ENCODE data around the gene NOL6. TPM values are rescaled to one million over a fixed set of nuclear protein-coding genes. Genes with fewer than 3 reads are reported as not detected.

NOL6 gene
- total RNA-seq, 4 donors from 2014 or later = 25.7 to 37.2 (median 27.9) TPM

DNA sequence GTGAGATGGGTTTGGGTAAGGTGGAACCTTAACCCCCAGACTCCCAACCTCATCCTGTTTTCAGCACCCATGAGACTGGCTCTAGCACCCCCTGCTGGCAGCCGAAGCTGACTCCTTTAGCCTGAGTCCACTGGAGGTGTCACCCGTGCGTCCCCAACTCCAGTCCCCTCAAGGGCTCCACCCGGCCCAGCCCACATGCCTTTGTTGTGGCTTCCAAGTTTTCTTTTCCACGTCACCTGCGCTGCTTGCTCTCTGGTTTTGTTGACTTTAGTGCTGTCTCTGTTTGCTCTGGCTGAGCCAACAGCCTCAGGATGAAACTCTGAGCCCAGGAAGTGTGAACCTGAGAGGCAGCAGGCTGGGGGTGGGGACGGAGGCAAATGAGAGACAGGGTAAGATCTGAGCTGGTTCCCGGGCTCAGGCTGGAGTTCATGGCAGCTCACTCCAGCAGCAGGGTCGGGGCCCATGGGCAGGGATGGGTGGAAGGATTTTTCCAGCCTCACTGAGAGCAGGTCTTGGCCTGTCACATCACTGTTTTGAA, 58.2 kb downstream of the NOL6 start:
- Histone ChIP-seq H3K9me3 (no peaks in the 10 kb centered on the region), H3K4me3 (no peak overlapping the region), H3K27ac (no peak overlapping the region), H3K27me3 (no peaks in the 10 kb centered on the region), H3K4me1 (peaks cover 0 to 7% (median 0%) of the 10 kb centered on the region in 4 donors), H3K36me3 (no peaks in the 10 kb centered on the region)
- no peak for TF ChIP-seq POLR2A (IDR thresholded peaks at IDR 0.05)
- TF ChIP-seq EP300 (IDR thresholded peaks at IDR 0.05) = no peak
- TF ChIP-seq, protein P1, sequence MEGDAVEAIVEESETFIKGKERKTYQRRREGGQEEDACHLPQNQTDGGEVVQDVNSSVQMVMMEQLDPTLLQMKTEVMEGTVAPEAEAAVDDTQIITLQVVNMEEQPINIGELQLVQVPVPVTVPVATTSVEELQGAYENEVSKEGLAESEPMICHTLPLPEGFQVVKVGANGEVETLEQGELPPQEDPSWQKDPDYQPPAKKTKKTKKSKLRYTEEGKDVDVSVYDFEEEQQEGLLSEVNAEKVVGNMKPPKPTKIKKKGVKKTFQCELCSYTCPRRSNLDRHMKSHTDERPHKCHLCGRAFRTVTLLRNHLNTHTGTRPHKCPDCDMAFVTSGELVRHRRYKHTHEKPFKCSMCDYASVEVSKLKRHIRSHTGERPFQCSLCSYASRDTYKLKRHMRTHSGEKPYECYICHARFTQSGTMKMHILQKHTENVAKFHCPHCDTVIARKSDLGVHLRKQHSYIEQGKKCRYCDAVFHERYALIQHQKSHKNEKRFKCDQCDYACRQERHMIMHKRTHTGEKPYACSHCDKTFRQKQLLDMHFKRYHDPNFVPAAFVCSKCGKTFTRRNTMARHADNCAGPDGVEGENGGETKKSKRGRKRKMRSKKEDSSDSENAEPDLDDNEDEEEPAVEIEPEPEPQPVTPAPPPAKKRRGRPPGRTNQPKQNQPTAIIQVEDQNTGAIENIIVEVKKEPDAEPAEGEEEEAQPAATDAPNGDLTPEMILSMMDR (IDR thresholded peaks at IDR 0.05) = peak; percentile 40 to 73 (median 58)
- WGBS, 2 donors = 25 to 29% methylated on average over 9 of the region's 9 CpGs
- DNase-seq (ENCODE audit: low spot score in 2 of 2) = peak; percentile 28 to 76

DNA sequence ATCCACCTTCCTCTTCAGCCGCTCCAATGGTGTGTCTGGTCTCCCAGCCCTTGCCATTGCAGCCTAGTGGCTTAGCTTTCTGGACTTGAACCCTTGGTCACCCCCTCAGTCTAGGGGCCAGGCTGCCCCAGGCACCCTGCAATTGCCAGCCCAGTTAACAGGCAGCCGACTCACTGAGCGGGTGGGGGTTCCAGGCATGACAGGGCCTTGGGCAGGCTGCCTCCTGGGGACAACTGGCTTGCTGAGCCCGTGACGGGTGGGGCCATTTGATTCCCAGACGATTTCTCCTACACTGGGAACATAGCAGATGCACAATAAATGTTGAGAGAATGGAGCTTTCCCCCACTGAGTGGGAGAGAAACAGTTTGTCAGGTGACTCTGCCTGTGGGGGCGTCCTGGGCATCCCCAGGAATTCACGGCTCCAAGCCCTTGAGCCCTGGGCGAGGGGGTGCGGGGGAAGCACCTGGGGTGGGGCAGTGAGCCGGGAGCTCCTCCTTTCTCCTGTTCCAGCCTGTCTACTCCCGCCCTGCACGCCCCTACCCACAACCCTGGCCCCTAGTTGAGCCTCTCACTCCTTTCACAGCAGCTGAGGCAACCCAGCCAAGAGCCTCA, 58.7 kb downstream of the NOL6 start:
- WGBS, 2 donors = 53 to 62% methylated on average over 10 to 12 of the region's 13 CpGs
- Histone ChIP-seq H3K36me3 (no peaks in the 10 kb centered on the region), H3K4me3 (no peak overlapping the region), H3K9me3 (no peaks in the 10 kb centered on the region), H3K27me3 (no peaks in the 10 kb centered on the region), H3K27ac (no peak overlapping the region), H3K4me1 (peaks cover 0 to 7% (median 0%) of the 10 kb centered on the region in 4 donors)
- no peak for DNase-seq (ENCODE audit: low spot score in 2 of 2)
- no peak for TF ChIP-seq POLR2A (IDR thresholded peaks at IDR 0.05)
- TF ChIP-seq, protein P1 (IDR thresholded peaks at IDR 0.05) = no peak
- TF ChIP-seq EP300 (IDR thresholded peaks at IDR 0.05) = no peak

- Histone ChIP-seq H3K27ac (no peak overlapping the region), H3K36me3 (no peaks in the 10 kb centered on the region), H3K9me3 (no peaks in the 10 kb centered on the region), H3K4me1 (peaks cover 0 to 7% (median 0%) of the 10 kb centered on the region in 4 donors), H3K4me3 (no peak overlapping the region), H3K27me3 (no peaks in the 10 kb centered on the region)
- 64 to 67% methylated on average over 3 of the region's 3 CpGs for WGBS, 2 donors
- no peak for DNase-seq (ENCODE audit: low spot score in 2 of 2)
- TF ChIP-seq, protein P1 (IDR thresholded peaks at IDR 0.05) = no peak
- TF ChIP-seq EP300 (IDR thresholded peaks at IDR 0.05) (no peak), POLR2A (IDR thresholded peaks at IDR 0.05) (no peak)
These were observed 59.5 kb downstream of the NOL6 start for GRCh38 chr9:33414268-33414667.

Small RNA genes lying within 50 kb of the gene (small RNA-seq; reads per million reads assigned to genes)
- gene AL356218.2 (not detected), gene MIR6851 (not detected)

Other genes with a start within 250 kb of the NOL6 start
- not detected for gene SPINK4, start 233.8 kb downstream of the NOL6 start, total RNA-seq
- 100 to 1,000 TPM; 108 to 134 (median 123) TPM for gene BAG1, start 209.2 kb downstream of the NOL6 start, total RNA-seq
- 10 to 100 TPM; 56.1 to 67.4 (median 59.3) TPM for gene CHMP5, start 208.9 kb downstream of the NOL6 start, total RNA-seq
- gene NFX1, start 183.4 kb downstream of the NOL6 start, total RNA-seq = 10 to 100 TPM; 35.2 to 45.9 (median 40.5) TPM
- 10 to 100 TPM; 14.1 to 51.6 (median 31.0) TPM for gene AQP7, start 71.4 kb downstream of the NOL6 start, total RNA-seq
- gene AQP3, start 26.3 kb downstream of the NOL6 start, total RNA-seq = 100 to 1,000 TPM in 2 of 4 donors, 10 to 100 TPM in 2; 41.1 to 200 (median 96.8) TPM
- gene ANKRD18B, start 50.3 kb upstream of the NOL6 start, total RNA-seq = not detected